ENCODE measurements around the gene IL1RN. TPM values are rescaled to one million over a fixed set of nuclear protein-coding genes. Genes with fewer than 3 reads are reported as not detected.

The IL1RN gene
- total and polyA plus RNA-seq, 2 donors (not counting 3 experiments of a cell fraction or from before 2014, with no cell fraction given) = not detected

- H3K9me1 ChIP-seq (replicated peaks; ENCODE audit: control insufficient read depth, extremely low read depth, insufficient read depth, low read length) = no peaks in the 10 kb centered on the region
- POLR2A ChIA-PET = no interaction called here
- H3K27ac ChIP-seq (ENCODE audit: insufficient read depth, low read depth, low read length) = no peak overlapping the region
- no peak for TF ChIP-seq MYC (IDR thresholded peaks at IDR 0.05; ENCODE audit: low read depth, low read length)
- TF ChIP-seq JUN (IDR thresholded peaks at IDR 0.05; ENCODE audit: borderline replicate concordance, insufficient read depth, insufficient read length, low read depth) = no peak
- no peak for TF ChIP-seq MAX (IDR thresholded peaks at IDR 0.05; ENCODE audit: insufficient read depth, insufficient read length)
- no peak for TF ChIP-seq EZH2 (IDR thresholded peaks at IDR 0.05; ENCODE audit: borderline replicate concordance, low read depth, low read length, severe bottlenecking)
- TF ChIP-seq FOS (IDR thresholded peaks at IDR 0.05; ENCODE audit: borderline replicate concordance, insufficient read depth, low read length) = no peak
- no peak for TF ChIP-seq CTCF (IDR thresholded peaks at IDR 0.05; ENCODE audit: extremely low read depth in 1 of 2, insufficient read depth in 1 of 2, low read depth in 1 of 2, low read length in 2 of 2)
- TF ChIP-seq GATA2 (IDR thresholded peaks at IDR 0.05; ENCODE audit: insufficient read depth, insufficient read length, low read depth, low read length) = no peak
- no peak for TF ChIP-seq POLR2AphosphoS5 (IDR thresholded peaks at IDR 0.05; ENCODE audit: insufficient read depth, low read depth, low read length)
- TF ChIP-seq POLR2A (IDR thresholded peaks at IDR 0.05; ENCODE audit: low read depth, low read length) = no peak
- no peak overlapping the region for H3K4me2 ChIP-seq (ENCODE audit: insufficient read depth, low read length)
- FAIRE-seq (no peak), DNase-seq (ENCODE audit: low read depth, low spot score) (no peak)
- no peaks in the 10 kb centered on the region for H3K79me2 ChIP-seq (ENCODE audit: control insufficient read depth, insufficient read depth, low read length)
- dilution Hi-C loops (cut with MboI; ENCODE audit: extremely low pct_ligation_motif_present, low sequenced_read_pairs) (no loop called here), intact Hi-C loops (cut with micrococcal nuclease) (no loop called here)
- H3K27me3 ChIP-seq (ENCODE audit: control insufficient read depth in 2 of 2, insufficient read depth in 2 of 2, low read length in 2 of 2) = peaks cover 2 to 11% of the 10 kb centered on the region in 2 experiments
- H3K4me3 ChIP-seq (replicated peaks in 1 of 3; ENCODE audit: insufficient read depth in 1 of 3, low read depth in 1 of 3, low read length in 3 of 3) = no peak overlapping the region
- no peak overlapping the region for H2AFZ ChIP-seq (ENCODE audit: low read depth, low read length)
- no peaks in the 10 kb centered on the region for H3K36me3 ChIP-seq (ENCODE audit: control insufficient read depth in 2 of 2, extremely low read depth in 1 of 2, insufficient read depth in 2 of 2, low read length in 2 of 2)
- H4K20me1 ChIP-seq (replicated peaks; ENCODE audit: control insufficient read depth, extremely low read depth, insufficient read depth, low read length) = no peaks in the 10 kb centered on the region
- no peaks in the 10 kb centered on the region for H3K9me3 ChIP-seq (replicated peaks; ENCODE audit: control insufficient read depth, insufficient read depth, low read length)
- no peaks in the 10 kb centered on the region for H3K4me1 ChIP-seq (ENCODE audit: control insufficient read depth, extremely low read depth, insufficient read depth, low read length)
- no peak overlapping the region for H3K9ac ChIP-seq (replicated peaks; ENCODE audit: extremely low read depth, insufficient read depth, low read length)
- CTCF ChIA-PET = interaction anchor here (1.6 kb wide), 1 partner anchor 253 kb away, joined by 3 read pairs; no protein-coding TSS in a partner anchor
- no TSS peak for BruUV-seq (replicated peaks)
These were observed 9.1 kb upstream of the IL1RN start for GRCh38 chr2:113118263-113118657.
